Trophoblast cell (in vitro differentiated cells and primary cell): Measurements from ENCODE around the gene TMEM235.

Experiments used
- DNase-seq, 2 donors: peaks; one replicate each; pipeline ENCODE4 v3.0.0-alpha.2; 2016
- H2AFZ ChIP-seq: 2 replicates; pipeline ENCODE4 v1.6.1; 2013; ENCODE audit warnings: low read length, moderate library complexity, mild to moderate bottlenecking; ENCODE audit not compliant: insufficient read depth, poor library complexity
- H2AK5ac ChIP-seq: 2 replicates; pipeline ENCODE4 v1.6.1; 2013; ENCODE audit warnings: mild to moderate bottlenecking, low read length
- H2BK120ac ChIP-seq: 2 replicates; pipeline ENCODE4 v1.6.1; 2013; ENCODE audit warnings: low read length, mild to moderate bottlenecking, moderate library complexity; ENCODE audit not compliant: insufficient read depth, poor library complexity
- H2BK12ac ChIP-seq: 2 replicates; pipeline ENCODE4 v1.6.1; 2013; ENCODE audit warnings: mild to moderate bottlenecking, low read length, moderate library complexity
- H2BK5ac ChIP-seq: 2 replicates; pipeline ENCODE4 v1.6.1; 2013; ENCODE audit warnings: low read length, low read depth, moderate library complexity, mild to moderate bottlenecking; ENCODE audit not compliant: poor library complexity
- H3K14ac ChIP-seq: 2 replicates; pipeline ENCODE4 v1.6.1; 2013; ENCODE audit warnings: mild to moderate bottlenecking, low read length
- H3K18ac ChIP-seq: 2 replicates; pipeline ENCODE4 v1.6.1; 2013; ENCODE audit warnings: mild to moderate bottlenecking, low read length
- H3K23ac ChIP-seq: 2 replicates; pipeline ENCODE4 v1.6.1; 2013; ENCODE audit warnings: low read length
- H3K27ac ChIP-seq: 2 replicates; pipeline ENCODE4 v1.5.1; 2013; ENCODE audit warnings: low read depth, mild to moderate bottlenecking, inconsistent platforms, low read length, moderate library complexity
- H3K27me3 ChIP-seq: 2 replicates; pipeline ENCODE4 v1.6.1; 2013; ENCODE audit warnings: inconsistent platforms, mild to moderate bottlenecking, low read length, moderate library complexity; ENCODE audit not compliant: insufficient read depth
- H3K36me3 ChIP-seq, 2 experiments: 1 replicate in 1 of 2; 2 replicates in 1 of 2; pipeline ENCODE4 v1.6.1; 2013; ENCODE audit warnings: low read length in 2 of 2, mild to moderate bottlenecking in 2 of 2, moderate library complexity in 1 of 2; ENCODE audit not compliant: insufficient read depth in 2 of 2, control insufficient read depth in 1 of 2
- H3K4ac ChIP-seq: 2 replicates; pipeline ENCODE4 v1.6.1; 2013; ENCODE audit warnings: low read depth, mild to moderate bottlenecking, low read length, moderate library complexity
- H3K4me1 ChIP-seq, 2 experiments: 1 replicate in 1 of 2; 2 replicates in 1 of 2; pipeline ENCODE4 v1.6.1; 2013; ENCODE audit warnings: low read length in 2 of 2, mild to moderate bottlenecking in 2 of 2, moderate library complexity in 1 of 2; ENCODE audit not compliant: insufficient read depth in 2 of 2, control insufficient read depth in 1 of 2
- H3K4me2 ChIP-seq: 2 replicates; pipeline ENCODE4 v1.6.1; 2013; ENCODE audit warnings: inconsistent platforms, mild to moderate bottlenecking, low read length, moderate library complexity
- H3K4me3 ChIP-seq: 2 replicates; pipeline ENCODE4 v1.5.1; 2013; ENCODE audit warnings: mild to moderate bottlenecking, low read depth, low read length, inconsistent platforms
- H3K79me1 ChIP-seq: one replicate; pipeline ENCODE4 v1.6.1; 2013; ENCODE audit warnings: low read length
- H3K79me2 ChIP-seq: 2 replicates; pipeline ENCODE4 v1.6.1; 2013; ENCODE audit warnings: low read length, mild to moderate bottlenecking; ENCODE audit not compliant: control insufficient read depth, insufficient read depth, poor library complexity
- H3K9ac ChIP-seq: 2 replicates; pipeline ENCODE4 v1.6.1; 2013; ENCODE audit warnings: mild to moderate bottlenecking, low read length
- H3K9me3 ChIP-seq: 2 replicates; pipeline ENCODE4 v1.6.1; 2013; ENCODE audit warnings: low read depth, mild to moderate bottlenecking, control low read depth, inconsistent platforms, low read length; ENCODE audit not compliant: insufficient read depth
- H4K12ac ChIP-seq: 2 replicates; pipeline ENCODE4 v1.6.1; 2013; ENCODE audit warnings: low read depth, mild to moderate bottlenecking, low read length, moderate library complexity
- H4K8ac ChIP-seq: 2 replicates; pipeline ENCODE4 v1.6.1; 2013; ENCODE audit warnings: low read depth, mild to moderate bottlenecking, low read length, moderate library complexity
- H4K91ac ChIP-seq: one replicate; pipeline ENCODE4 v1.6.1; 2013; ENCODE audit warnings: low read depth, mild to moderate bottlenecking, low read length, moderate library complexity
- WGBS: extraction: QIAGEN DNeasy Blood & Tissue Kit; methylation state at CpG from one replicate; pipeline ENCODE4 v1.1.7; 2013; ENCODE audit warnings: missing lambda C conversion rate; ENCODE audit not compliant: insufficient read length, insufficient coverage; ENCODE audit errors: extremely low coverage; 5-methylcytosine and 5-hydroxymethylcytosine counted together

Gene TMEM235

GRCh38 chr17:78223061-78223460 lies 8.4 kb upstream of the TMEM235 start:
- no peak overlapping the region for H2BK5ac ChIP-seq
- no peak overlapping the region for H4K12ac ChIP-seq
- H3K4me3 ChIP-seq = no peak overlapping the region
- no peaks in the 10 kb centered on the region for H3K79me1 ChIP-seq
- no peak overlapping the region for H2AFZ ChIP-seq
- WGBS = no CpG with 5 or more reads among the region's 4 CpGs
- no peak for DNase-seq
- H2AK5ac ChIP-seq = no peak overlapping the region
- H3K4ac ChIP-seq = no peak overlapping the region
- no peaks in the 10 kb centered on the region for H3K9me3 ChIP-seq
- no peaks in the 10 kb centered on the region for H3K27me3 ChIP-seq
- no peak overlapping the region for H4K91ac ChIP-seq
- H4K8ac ChIP-seq = no peak overlapping the region
- no peak overlapping the region for H2BK120ac ChIP-seq
- no peak overlapping the region for H3K4me2 ChIP-seq
- no peak overlapping the region for H2BK12ac ChIP-seq
- no peak overlapping the region for H3K27ac ChIP-seq
- H3K36me3 ChIP-seq = peaks cover 30 to 38% of the 10 kb centered on the region in 2 experiments
- H3K4me1 ChIP-seq = no peaks in the 10 kb centered on the region
- no peaks in the 10 kb centered on the region for H3K79me2 ChIP-seq
- H3K18ac ChIP-seq = no peak overlapping the region
- no peak overlapping the region for H3K14ac ChIP-seq
- no peak overlapping the region for H3K9ac ChIP-seq
- no peak overlapping the region for H3K23ac ChIP-seq

- Histone ChIP-seq H2AFZ (no peak overlapping the region), H4K8ac (no peak overlapping the region), H4K12ac (no peak overlapping the region), H3K79me2 (no peaks in the 10 kb centered on the region), H2BK120ac (no peak overlapping the region), H3K14ac (no peak overlapping the region), H3K4ac (no peak overlapping the region), H3K4me1 (no peaks in the 10 kb centered on the region), H3K9me3 (no peaks in the 10 kb centered on the region), H3K27ac (no peak overlapping the region), H4K91ac (no peak overlapping the region), H3K79me1 (no peaks in the 10 kb centered on the region), H3K18ac (no peak overlapping the region), H3K27me3 (no peaks in the 10 kb centered on the region), H2BK12ac (no peak overlapping the region), H3K36me3 (peaks cover 30 to 38% of the 10 kb centered on the region in 2 experiments), H3K9ac (no peak overlapping the region), H3K4me2 (no peak overlapping the region), H2AK5ac (no peak overlapping the region), H3K4me3 (no peak overlapping the region), H2BK5ac (no peak overlapping the region), H3K23ac (no peak overlapping the region)
- WGBS = no CpG with 5 or more reads among the region's 3 CpGs
- no peak for DNase-seq
Measured at GRCh38 chr17:78223765-78224164, 7.7 kb upstream of the TMEM235 start.

- no peak overlapping the region for H4K12ac ChIP-seq
- H3K79me1 ChIP-seq = no peaks in the 10 kb centered on the region
- no CpG with 5 or more reads among the region's 27 CpGs for WGBS
- no peak overlapping the region for H4K8ac ChIP-seq
- DNase-seq = no peak
- no peak overlapping the region for H3K23ac ChIP-seq
- H3K4ac ChIP-seq = no peak overlapping the region
- H3K79me2 ChIP-seq = no peaks in the 10 kb centered on the region
- H3K36me3 ChIP-seq = peaks cover 28 to 33% of the 10 kb centered on the region in 2 experiments
- H3K4me1 ChIP-seq = no peaks in the 10 kb centered on the region
- no peak overlapping the region for H4K91ac ChIP-seq
- no peak overlapping the region for H2BK5ac ChIP-seq
- H3K9ac ChIP-seq = no peak overlapping the region
- no peak overlapping the region for H3K4me2 ChIP-seq
- no peak overlapping the region for H3K4me3 ChIP-seq
- no peak overlapping the region for H2BK120ac ChIP-seq
- no peak overlapping the region for H3K14ac ChIP-seq
- no peak overlapping the region for H3K27ac ChIP-seq
- H2BK12ac ChIP-seq = no peak overlapping the region
- no peak overlapping the region for H2AFZ ChIP-seq
- H2AK5ac ChIP-seq = no peak overlapping the region
- no peak overlapping the region for H3K18ac ChIP-seq
- no peaks in the 10 kb centered on the region for H3K27me3 ChIP-seq
- no peaks in the 10 kb centered on the region for H3K9me3 ChIP-seq
Measured at GRCh38 chr17:78224231-78225087, 7.0 kb upstream of the TMEM235 start.

- H3K9me3 ChIP-seq = no peaks in the 10 kb centered on the region
- no peaks in the 10 kb centered on the region for H3K4me1 ChIP-seq
- no peak overlapping the region for H3K4me3 ChIP-seq
- H2BK12ac ChIP-seq = no peak overlapping the region
- H3K4ac ChIP-seq = no peak overlapping the region
- H3K18ac ChIP-seq = no peak overlapping the region
- no peak overlapping the region for H3K9ac ChIP-seq
- no CpG with 5 or more reads among the region's 16 CpGs for WGBS
- H4K91ac ChIP-seq = no peak overlapping the region
- no peak overlapping the region for H4K8ac ChIP-seq
- no peak overlapping the region for H2AK5ac ChIP-seq
- DNase-seq = no peak
- no peaks in the 10 kb centered on the region for H3K79me2 ChIP-seq
- no peak overlapping the region for H4K12ac ChIP-seq
- H3K4me2 ChIP-seq = no peak overlapping the region
- H2AFZ ChIP-seq = no peak overlapping the region
- no peaks in the 10 kb centered on the region for H3K79me1 ChIP-seq
- H3K27me3 ChIP-seq = peaks cover under 1% of the 10 kb centered on the region
- H3K36me3 ChIP-seq = peaks cover 23 to 29% of the 10 kb centered on the region in 2 experiments
- H3K23ac ChIP-seq = no peak overlapping the region
- H3K27ac ChIP-seq = no peak overlapping the region
- no peak overlapping the region for H2BK120ac ChIP-seq
- H3K14ac ChIP-seq = no peak overlapping the region
- H2BK5ac ChIP-seq = no peak overlapping the region
Measured at GRCh38 chr17:78225088-78225865, 6.2 kb upstream of the TMEM235 start.
